ENCODE data around the gene PAX5. TPM values are rescaled to one million over a fixed set of nuclear protein-coding genes. Genes with fewer than 3 reads are reported as not detected.
A peak's percentile ranks its signal among the peaks of the same experiment; 100 is the strongest.

Gene PAX5
- total and polyA plus RNA-seq, 2 of the 13 experiments (the other 11 are each of a cell fraction or from before 2014, with no cell fraction given), result not detected

DNA sequence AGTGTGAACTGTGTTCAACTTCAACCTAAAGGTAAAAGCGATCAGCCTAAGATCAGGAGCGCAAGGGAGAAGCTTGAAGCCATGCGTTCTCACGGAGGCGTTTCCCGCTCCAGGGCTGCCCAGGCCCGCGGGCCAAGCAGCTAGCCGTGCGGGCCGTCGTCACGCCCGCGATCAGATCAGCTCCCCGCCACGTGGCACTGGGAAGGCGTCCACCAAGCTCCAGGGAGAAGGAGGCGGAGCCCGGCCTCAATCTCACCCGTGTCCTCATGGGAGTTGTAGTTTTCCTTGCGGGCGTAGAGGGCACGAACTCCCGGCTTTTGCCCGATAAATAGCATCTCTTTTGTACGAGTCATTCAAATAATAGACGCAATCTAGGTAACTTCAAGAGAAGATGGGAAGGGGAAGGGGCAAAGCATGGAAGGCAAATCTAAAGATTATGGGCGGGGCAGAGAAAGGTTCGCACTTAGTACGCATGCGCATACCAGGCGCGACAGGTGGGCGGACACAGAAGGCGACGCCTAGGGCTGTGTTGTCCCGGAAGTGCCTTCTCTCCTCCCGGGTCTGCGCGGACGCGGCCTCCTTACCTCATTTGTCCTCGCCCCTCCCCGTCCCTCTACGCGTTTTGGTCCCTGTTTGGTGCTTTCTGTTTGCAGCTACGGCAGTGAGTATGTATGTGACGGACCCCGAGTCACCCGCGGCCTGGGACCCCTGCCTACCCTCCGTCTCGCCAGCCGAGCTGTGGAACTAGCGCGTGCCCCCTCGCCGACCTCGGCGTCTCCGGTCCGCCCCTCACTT, 45.5 kb upstream of the PAX5 start (continued):
- TF ChIP-seq ZSCAN30 (CRISPR knock-in tag; IDR thresholded peaks at IDR 0.05) (no peak), ZIK1 (CRISPR knock-in tag; IDR thresholded peaks at IDR 0.05; ENCODE audit: borderline replicate concordance, low read depth) (peak; percentile 99), PHF5A (CRISPR knock-in tag; IDR thresholded peaks at IDR 0.05; ENCODE audit: low read depth, unreplicated experiment) (no peak), SMAD9 (CRISPR knock-in tag; IDR thresholded peaks at IDR 0.05) (peak; percentile 99), KMT2B (CRISPR knock-in tag; IDR thresholded peaks at IDR 0.05) (peak; percentile 87), NCOA2 (CRISPR knock-in tag; IDR thresholded peaks at IDR 0.05) (peak; percentile 85), AHDC1 (CRISPR knock-in tag; IDR thresholded peaks at IDR 0.05; ENCODE audit: borderline replicate concordance) (no peak; the same call in 1 of the 2 replicates), ZNF83 (CRISPR knock-in tag; IDR thresholded peaks at IDR 0.05; ENCODE audit: borderline replicate concordance) (peak; percentile 98), JUN (CRISPR knock-in tag; IDR thresholded peaks at IDR 0.05) (peak; percentile 78), ZNF354B (CRISPR knock-in tag; IDR thresholded peaks at IDR 0.05) (peak; percentile 99), SAP130 (CRISPR knock-in tag; IDR thresholded peaks at IDR 0.05; ENCODE audit: low read depth) (peak; percentile 89), ZNF224 (CRISPR knock-in tag; IDR thresholded peaks at IDR 0.05) (peak; percentile 99), ZNF550 (CRISPR knock-in tag; IDR thresholded peaks at IDR 0.05; ENCODE audit: borderline replicate concordance) (0 out of 2 replicates have a peak, but pooled peaks have one; percentile 84), NR2F6 (IDR thresholded peaks at IDR 0.05) (no peak), NR2F6 (CRISPR knock-in tag; IDR thresholded peaks at IDR 0.05) (peak; percentile 62), MED8 (CRISPR knock-in tag; IDR thresholded peaks at IDR 0.05; ENCODE audit: insufficient replicate concordance) (peak; percentile 95), ZNF496 (CRISPR knock-in tag; IDR thresholded peaks at IDR 0.05; ENCODE audit: insufficient replicate concordance) (peak; percentile 74), GABPB1 (CRISPR knock-in tag; IDR thresholded peaks at IDR 0.05) (peak; percentile 92), PCBP2 (optimal IDR thresholded peaks at IDR 0.05; ENCODE audit: low read depth, low read length, poor library complexity, severe bottlenecking) (no peak), UBTF (CRISPR knock-in tag; IDR thresholded peaks at IDR 0.05) (peak; percentile 86), AKAP8 (CRISPR knock-in tag; IDR thresholded peaks at IDR 0.05) (peak; percentile 82; the same call in 1 of the 2 replicates)

Data from HepG2 (cell line).